Measurements from ENCODE around the gene AQP3.
"Not testable (repeated sequence)": the region's sequence is repeated elsewhere in the genome, so short reads cannot be mapped to it uniquely, and the experiment has no call there.

GRCh38 chr9:33401809-33402208 is 45.6 kb downstream of the AQP3 start:
- not testable (repeated sequence) for TF ChIP-seq CTCF (IDR thresholded peaks at IDR 0.05); REST (IDR thresholded peaks at IDR 0.05; ENCODE audit: insufficient read depth in 1 of 2, low read depth in 2 of 2, low read length in 1 of 2)
